Measurements from ENCODE around the gene MRPL1. TPM values are rescaled to one million over a fixed set of nuclear protein-coding genes. Genes with fewer than 3 reads are reported as not detected.

The MRPL1 gene
- total and polyA plus RNA-seq, 9 of the 15 experiments (the other 6 are each of a cell fraction or from before 2014, with no cell fraction given): 38.4 to 75.7 (median 63.7) TPM

GRCh38 chr4:77872723-77873445 lies 10.3 kb downstream of the MRPL1 start:
- Histone ChIP-seq H3K4me1 (replicated peaks in 1 of 2; ENCODE audit: control insufficient read depth in 2 of 2, insufficient read depth in 2 of 2, low read length in 2 of 2) (peaks cover 4 to 5% of the 10 kb centered on the region in 2 experiments; a peak in 3 of 5 replicates), H3K9ac (ENCODE audit: insufficient read depth in 1 of 2, low read depth in 2 of 2, low read length in 2 of 2) (no peak overlapping the region), H3K27me3 (ENCODE audit: control insufficient read depth in 2 of 2, insufficient read depth in 2 of 2, low read length in 2 of 2) (no peaks in the 10 kb centered on the region), H3K36me3 (ENCODE audit: control insufficient read depth, insufficient read depth, low read length) (peaks cover 36% of the 10 kb centered on the region; the same call in 2 of the 3 replicates), H3K9me1 (ENCODE audit: control insufficient read depth, insufficient read depth, low read length) (no peaks in the 10 kb centered on the region), H3K79me2 (ENCODE audit: control insufficient read depth, insufficient read depth, low read length) (peaks cover 34% of the 10 kb centered on the region), H3K27ac (ENCODE audit: extremely low read depth, low read depth, low read length) (no peak overlapping the region), H4K20me1 (replicated peaks; ENCODE audit: control insufficient read depth, insufficient read depth, low read length) (peaks cover 2% of the 10 kb centered on the region; the same call in 1 of the 2 replicates), H3K4me2 (ENCODE audit: insufficient read depth, low read length) (no peak overlapping the region), H3K9me3 (replicated peaks; ENCODE audit: control insufficient read depth, insufficient read depth, low read depth, low read length) (no peaks in the 10 kb centered on the region), H3K4me3 (no peak overlapping the region), H2AFZ (ENCODE audit: low read depth, low read length) (no peak overlapping the region)
- no TSS peak for BruUV-seq (replicated peaks)
- FAIRE-seq: no peak
- intact Hi-C loops (cut with micrococcal nuclease) (no loop called here), in situ Hi-C loops (cut with MboI) (no loop called here)
- ChIA-PET POLR2A (no interaction called here), CTCF (ENCODE audit: low intra/inter-chr PET ratio) (no interaction called here)
- whole genome bisulfite sequencing (ENCODE audit: insufficient coverage, low coverage, missing lambda C conversion rate): 91% methylated on average over 7 of the region's 7 CpGs
- TF ChIP-seq MNT (conservative IDR thresholded peaks at IDR 0.05): no peak
- no peak for TF ChIP-seq SIRT6 (IDR thresholded peaks at IDR 0.05; ENCODE audit: low read depth, low read length)
- no peak for TF ChIP-seq FIP1L1 (IDR thresholded peaks at IDR 0.05; ENCODE audit: low read depth, low read length, poor library complexity, severe bottlenecking)
- TF ChIP-seq ZNF561 (CRISPR knock-in tag; conservative IDR thresholded peaks at IDR 0.05): no peak
- no peak for DNase-seq (ENCODE audit: extremely low read depth in 1 of 4, low spot score in 3 of 4)
- no peak for ATAC-seq

All from K562 (cell line).